Endodermal cell (in vitro differentiated cells): ENCODE data around the gene RBM17. TPM values are rescaled to one million over a fixed set of nuclear protein-coding genes. Genes with fewer than 3 reads are reported as not detected.

Experiments used
- DNase-seq: peaks from one replicate; pipeline ENCODE4 v3.0.0-alpha.2; 2017
- H3K27ac ChIP-seq: 2 replicates; pipeline ENCODE4 v1.5.1; 2013; ENCODE audit warnings: mild to moderate bottlenecking, low read depth, low read length, moderate library complexity
- H3K27me3 ChIP-seq: 2 replicates; pipeline ENCODE4 v1.6.1; 2013; ENCODE audit warnings: mild to moderate bottlenecking, low read length, moderate library complexity; ENCODE audit not compliant: insufficient read depth, control insufficient read depth, poor library complexity, severe bottlenecking
- H3K36me3 ChIP-seq: 2 replicates; pipeline ENCODE4 v1.7.0; 2013; ENCODE audit warnings: mild to moderate bottlenecking, low read length, moderate library complexity; ENCODE audit not compliant: control insufficient read depth, insufficient read depth
- H3K4me1 ChIP-seq: one replicate; pipeline ENCODE4 v1.7.0; 2013; ENCODE audit warnings: low read length; ENCODE audit not compliant: control insufficient read depth, insufficient read depth
- H3K4me3 ChIP-seq: 2 replicates; pipeline ENCODE4 v1.5.1; 2013; ENCODE audit warnings: mild to moderate bottlenecking, low read length, moderate library complexity
- H3K9ac ChIP-seq: 2 replicates; pipeline ENCODE4 v1.6.1; 2013; ENCODE audit warnings: mild to moderate bottlenecking, low read length, moderate library complexity; ENCODE audit not compliant: poor library complexity, severe bottlenecking; ENCODE audit errors: extremely low read depth
- H3K9me3 ChIP-seq: 2 replicates; pipeline ENCODE4 v1.6.1; 2013; ENCODE audit warnings: mild to moderate bottlenecking, low read length, moderate library complexity; ENCODE audit not compliant: control insufficient read depth
- H3K27ac Mint-ChIP-seq: 2 replicates; pipeline ENCODE4 v1.8.0; 2020; ENCODE audit warnings: mixed read lengths
- H3K27me3 Mint-ChIP-seq: 2 replicates; pipeline ENCODE4 v1.8.0; 2021; ENCODE audit warnings: mild to moderate bottlenecking, mixed read lengths; ENCODE audit not compliant: insufficient read depth
- H3K36me3 Mint-ChIP-seq: 2 replicates; pipeline ENCODE4 v1.8.0; 2020; ENCODE audit warnings: low read depth, mixed read lengths
- H3K4me1 Mint-ChIP-seq: 2 replicates; pipeline ENCODE4 v1.8.0; 2020; ENCODE audit warnings: mixed read lengths
- H3K4me3 Mint-ChIP-seq: 2 replicates; pipeline ENCODE4 v1.8.0; 2020; ENCODE audit warnings: mild to moderate bottlenecking, moderate library complexity, mixed read lengths
- H3K9me3 Mint-ChIP-seq: 2 replicates; pipeline ENCODE4 v1.8.0; 2020; ENCODE audit warnings: mild to moderate bottlenecking, mixed read lengths
- CTCF ChIP-seq: fragments of 200-600 bp; sonication (generic); conservative IDR thresholded peaks from 2 replicates; pipeline ENCODE4 v1.5.0; 2021; ENCODE audit warnings: antibody characterized with exemption, mild to moderate bottlenecking
- WGBS, 2 experiments: methylation state at CpG; one replicate each; pipeline versions ENCODE4 v1.1.5 to v1.1.7; 2013; ENCODE audit warnings: missing lambda C conversion rate in 2 of 2, mixed read lengths in 1 of 2; ENCODE audit not compliant: insufficient coverage in 1 of 2, insufficient read length in 1 of 2; 5-methylcytosine and 5-hydroxymethylcytosine counted together
- total RNA-seq, 2 donors: library from RNA; stranded (reverse); fragmentation: NEBNext Ultra II Directional in 1 of 2; extraction: Animal tissue kit (Norgen Biotek cat#: 25700) in 1 of 2; gene quantifications; 2 replicates in 1 of 2; 3 replicates in 1 of 2; pipeline ENCODE4 v1.2.1, GENCODE V29; 2021

The RBM17 gene
- total RNA-seq, 2 donors from 2014 or later = 123 to 139 TPM

- no peaks in the 10 kb centered on the region for H3K36me3 ChIP-seq
- TF ChIP-seq CTCF = no peak
- Mint-ChIP-seq H3K4me3 (no peak overlapping the region), H3K27me3 (peaks cover 5% of the 10 kb centered on the region), H3K27ac (no peak overlapping the region), H3K4me1 (peaks cover 22% of the 10 kb centered on the region), H3K9me3 (no peaks in the 10 kb centered on the region), H3K36me3 (peaks cover 5% of the 10 kb centered on the region)
- no peak overlapping the region for H3K9ac ChIP-seq
- H3K27me3 ChIP-seq = no peaks in the 10 kb centered on the region
- DNase-seq = no peak
- no peak overlapping the region for H3K27ac ChIP-seq
- no peaks in the 10 kb centered on the region for H3K9me3 ChIP-seq
- H3K4me1 ChIP-seq = peaks cover 10% of the 10 kb centered on the region
- 93 to 96% methylated on average over 7 of the region's 7 CpGs for WGBS, 2 experiments
- no peak overlapping the region for H3K4me3 ChIP-seq
These were observed 59.4 kb downstream of the RBM17 start for GRCh38 chr10:6148251-6148701.

GRCh38 chr10:6148908-6149307 lies 60.1 kb downstream of the RBM17 start:
- WGBS, 2 experiments = 92 to 95% methylated on average over 6 of the region's 6 CpGs
- no peak overlapping the region for H3K27ac ChIP-seq
- H3K27me3 Mint-ChIP-seq = no peaks in the 10 kb centered on the region

GRCh38 chr10:6151087-6151977 lies 62.5 kb downstream of the RBM17 start:
- no peaks in the 10 kb centered on the region for H3K36me3 ChIP-seq
- no peak overlapping the region for H3K9ac ChIP-seq

More at GRCh38 chr10:6148908-6149307, 60.1 kb downstream of the RBM17 start:
- Histone ChIP-seq H3K9me3 (no peaks in the 10 kb centered on the region), H3K27me3 (no peaks in the 10 kb centered on the region), H3K36me3 (no peaks in the 10 kb centered on the region), H3K4me3 (no peak overlapping the region), H3K9ac (no peak overlapping the region), H3K4me1 (peaks cover 10% of the 10 kb centered on the region)
- H3K4me3 Mint-ChIP-seq = no peak overlapping the region
- peaks cover 23% of the 10 kb centered on the region for H3K4me1 Mint-ChIP-seq
- no peak for TF ChIP-seq CTCF
- H3K27ac Mint-ChIP-seq = no peak overlapping the region
- no peak for DNase-seq
- no peaks in the 10 kb centered on the region for H3K9me3 Mint-ChIP-seq
- H3K36me3 Mint-ChIP-seq = peaks cover 5% of the 10 kb centered on the region

More at GRCh38 chr10:6151087-6151977, 62.5 kb downstream of the RBM17 start:
- H3K4me3 Mint-ChIP-seq = peak overlapping the region; percentile 24
- H3K4me1 Mint-ChIP-seq = peaks cover 16% of the 10 kb centered on the region
- peak overlapping the region; percentile 70 for H3K27ac Mint-ChIP-seq
- H3K36me3 Mint-ChIP-seq = peaks cover 5% of the 10 kb centered on the region
- Histone ChIP-seq H3K4me3 (no peak overlapping the region), H3K4me1 (peaks cover 3% of the 10 kb centered on the region), H3K27ac (no peak overlapping the region), H3K27me3 (no peaks in the 10 kb centered on the region), H3K9me3 (no peaks in the 10 kb centered on the region)
- TF ChIP-seq CTCF = peak; percentile 85
- no peaks in the 10 kb centered on the region for H3K9me3 Mint-ChIP-seq
- DNase-seq = peak; percentile 93
- H3K27me3 Mint-ChIP-seq = no peaks in the 10 kb centered on the region
- whole genome bisulfite sequencing, 2 experiments = 54 to 58% methylated on average over 12 to 22 of the region's 22 CpGs
